OCI-LY1 (cell line): ENCODE data around the gene DFFA.

Experiments
- H2AFZ ChIP-seq: fragments of 200-600 bp; sonication (generic), shearing (Covaris generic); 2 replicates; pipeline ENCODE4 v1.6.0; 2014; ENCODE audit warnings: antibody characterized with exemption, mild to moderate bottlenecking, low read length
- H3F3A ChIP-seq: fragments of 200-600 bp; sonication (generic), shearing (Covaris generic); 2 replicates; pipeline ENCODE4 v1.6.0; 2014; ENCODE audit warnings: mild to moderate bottlenecking, antibody characterized with exemption, low read length, moderate library complexity; ENCODE audit not compliant: insufficient read depth
- H3K27ac ChIP-seq: fragments of 200-600 bp; sonication (generic); 2 replicates; pipeline ENCODE4 v1.5.1; 2014; ENCODE audit warnings: low read length, mixed run types, mild to moderate bottlenecking, low read depth; ENCODE audit not compliant: poor library complexity, severe bottlenecking
- H3K27me3 ChIP-seq: fragments of 200-600 bp; sonication (generic); 2 replicates; pipeline ENCODE4 v1.6.0; 2014; ENCODE audit warnings: antibody characterized with exemption, mild to moderate bottlenecking, low read length, moderate library complexity; ENCODE audit not compliant: insufficient read depth
- H3K36me3 ChIP-seq: fragments of 200-600 bp; sonication (generic); 2 replicates; pipeline ENCODE4 v1.6.1; 2014; ENCODE audit warnings: mild to moderate bottlenecking, antibody characterized with exemption, low read length, moderate library complexity, mixed read lengths; ENCODE audit not compliant: insufficient read depth
- H3K4me1 ChIP-seq: fragments of 200-600 bp; sonication (generic); 2 replicates; pipeline ENCODE4 v1.5.1; 2014; ENCODE audit warnings: mild to moderate bottlenecking, low read length, moderate library complexity; ENCODE audit not compliant: insufficient read depth, severe bottlenecking
- H3K4me2 ChIP-seq: fragments of 200-600 bp; sonication (generic), shearing (Covaris generic); 2 replicates; pipeline ENCODE4 v1.6.1; 2014; ENCODE audit warnings: low read length
- H3K4me3 ChIP-seq: fragments of 200-600 bp; sonication (generic); 2 replicates; pipeline ENCODE4 v1.5.1; 2014; ENCODE audit warnings: low read length, low read depth, mild to moderate bottlenecking, mixed read lengths; ENCODE audit not compliant: poor library complexity, severe bottlenecking
- H3K79me2 ChIP-seq: fragments of 200-600 bp; shearing (Covaris generic); 2 replicates; pipeline ENCODE4 v1.6.1; 2016; ENCODE audit warnings: mixed run types, low read length, mixed read lengths; ENCODE audit not compliant: insufficient read depth
- H3K9ac ChIP-seq: fragments of 200-600 bp; sonication (generic), shearing (Covaris generic); 2 replicates; pipeline ENCODE4 v1.6.1; 2014; ENCODE audit warnings: mild to moderate bottlenecking, low read length, mixed read lengths
- H3K9me2 ChIP-seq: fragments of 200-600 bp; sonication (generic), shearing (Covaris generic); 2 replicates; pipeline ENCODE4 v1.6.1; 2014; ENCODE audit warnings: low read depth, mild to moderate bottlenecking, low read length, mixed read lengths
- H3K9me3 ChIP-seq: fragments of 200-600 bp; shearing (Covaris generic); 2 replicates; pipeline ENCODE4 v1.6.1; 2014; ENCODE audit warnings: low read length, mixed read lengths
- H4K20me1 ChIP-seq: fragments of 200-600 bp; sonication (generic), shearing (Covaris generic); 2 replicates; pipeline ENCODE4 v1.6.0; 2016; ENCODE audit warnings: mild to moderate bottlenecking, low read length; ENCODE audit not compliant: insufficient read depth
- EZH2 ChIP-seq: fragments of 200-600 bp; sonication (generic), shearing (Covaris generic); IDR thresholded peaks from 2 replicates; pipeline ENCODE4 v1.8.0; 2017; ENCODE audit warnings: borderline replicate concordance, mixed run types, mild to moderate bottlenecking, antibody characterized with exemption, low read length, moderate library complexity, mixed read lengths
- TF ChIP-seq, protein P1 (sequence below): fragments of 200-600 bp; sonication (generic), shearing (Covaris generic); IDR thresholded peaks from 2 replicates; pipeline ENCODE4 v1.5.1; 2017; ENCODE audit warnings: mild to moderate bottlenecking, antibody characterized with exemption, low read length, moderate library complexity, mixed read lengths

DFFA gene

DNA sequence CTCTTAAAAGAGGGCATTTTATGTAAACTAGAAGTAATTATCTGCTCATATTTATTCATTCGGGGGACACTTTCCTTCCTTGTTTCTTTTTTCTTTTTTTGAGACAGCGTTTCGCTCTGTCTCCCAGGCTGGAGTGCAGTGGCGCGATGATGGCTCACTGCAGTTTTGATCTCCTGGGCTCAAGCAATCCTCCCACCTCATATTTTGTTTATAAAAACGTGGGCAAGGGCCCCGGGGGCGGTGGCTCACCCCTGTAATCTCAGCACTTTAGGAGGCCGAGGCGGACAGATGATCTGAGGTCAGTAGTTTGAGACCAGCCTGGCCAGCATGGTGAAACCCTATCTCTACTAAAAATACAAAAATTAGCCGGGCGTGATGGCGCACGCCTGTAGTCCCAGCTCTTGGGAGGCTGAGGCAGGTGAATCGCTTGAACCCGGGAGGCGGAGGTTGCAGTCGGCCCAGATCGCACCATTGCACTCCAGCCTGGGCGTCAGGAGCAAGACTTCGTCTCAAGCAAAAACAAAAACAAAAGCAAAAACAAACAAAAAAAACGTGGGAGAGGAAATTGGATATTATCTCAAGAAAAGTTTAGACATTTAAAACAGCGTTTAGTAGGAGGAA lies 926 bp upstream of the DFFA start:
- Histone ChIP-seq H3K27ac (peak overlapping the region; percentile 92), H3K9me3 (no peaks in the 10 kb centered on the region), H3K36me3 (peaks cover 11% of the 10 kb centered on the region), H3K9ac (peak overlapping the region; percentile 70), H3K4me1 (peaks cover 43% of the 10 kb centered on the region), H3K9me2 (no peaks in the 10 kb centered on the region), H3K79me2 (peaks cover 8% of the 10 kb centered on the region; the same call in 1 of the 2 replicates), H3K27me3 (no peaks in the 10 kb centered on the region), H2AFZ (peak overlapping the region; percentile 71), H4K20me1 (no peaks in the 10 kb centered on the region), H3K4me3 (peak overlapping the region; percentile 83), H3F3A (no peaks in the 10 kb centered on the region), H3K4me2 (peak overlapping the region; percentile 80)
- no peak for TF ChIP-seq EZH2
- TF ChIP-seq, protein P1, sequence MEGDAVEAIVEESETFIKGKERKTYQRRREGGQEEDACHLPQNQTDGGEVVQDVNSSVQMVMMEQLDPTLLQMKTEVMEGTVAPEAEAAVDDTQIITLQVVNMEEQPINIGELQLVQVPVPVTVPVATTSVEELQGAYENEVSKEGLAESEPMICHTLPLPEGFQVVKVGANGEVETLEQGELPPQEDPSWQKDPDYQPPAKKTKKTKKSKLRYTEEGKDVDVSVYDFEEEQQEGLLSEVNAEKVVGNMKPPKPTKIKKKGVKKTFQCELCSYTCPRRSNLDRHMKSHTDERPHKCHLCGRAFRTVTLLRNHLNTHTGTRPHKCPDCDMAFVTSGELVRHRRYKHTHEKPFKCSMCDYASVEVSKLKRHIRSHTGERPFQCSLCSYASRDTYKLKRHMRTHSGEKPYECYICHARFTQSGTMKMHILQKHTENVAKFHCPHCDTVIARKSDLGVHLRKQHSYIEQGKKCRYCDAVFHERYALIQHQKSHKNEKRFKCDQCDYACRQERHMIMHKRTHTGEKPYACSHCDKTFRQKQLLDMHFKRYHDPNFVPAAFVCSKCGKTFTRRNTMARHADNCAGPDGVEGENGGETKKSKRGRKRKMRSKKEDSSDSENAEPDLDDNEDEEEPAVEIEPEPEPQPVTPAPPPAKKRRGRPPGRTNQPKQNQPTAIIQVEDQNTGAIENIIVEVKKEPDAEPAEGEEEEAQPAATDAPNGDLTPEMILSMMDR: no peak

DNA sequence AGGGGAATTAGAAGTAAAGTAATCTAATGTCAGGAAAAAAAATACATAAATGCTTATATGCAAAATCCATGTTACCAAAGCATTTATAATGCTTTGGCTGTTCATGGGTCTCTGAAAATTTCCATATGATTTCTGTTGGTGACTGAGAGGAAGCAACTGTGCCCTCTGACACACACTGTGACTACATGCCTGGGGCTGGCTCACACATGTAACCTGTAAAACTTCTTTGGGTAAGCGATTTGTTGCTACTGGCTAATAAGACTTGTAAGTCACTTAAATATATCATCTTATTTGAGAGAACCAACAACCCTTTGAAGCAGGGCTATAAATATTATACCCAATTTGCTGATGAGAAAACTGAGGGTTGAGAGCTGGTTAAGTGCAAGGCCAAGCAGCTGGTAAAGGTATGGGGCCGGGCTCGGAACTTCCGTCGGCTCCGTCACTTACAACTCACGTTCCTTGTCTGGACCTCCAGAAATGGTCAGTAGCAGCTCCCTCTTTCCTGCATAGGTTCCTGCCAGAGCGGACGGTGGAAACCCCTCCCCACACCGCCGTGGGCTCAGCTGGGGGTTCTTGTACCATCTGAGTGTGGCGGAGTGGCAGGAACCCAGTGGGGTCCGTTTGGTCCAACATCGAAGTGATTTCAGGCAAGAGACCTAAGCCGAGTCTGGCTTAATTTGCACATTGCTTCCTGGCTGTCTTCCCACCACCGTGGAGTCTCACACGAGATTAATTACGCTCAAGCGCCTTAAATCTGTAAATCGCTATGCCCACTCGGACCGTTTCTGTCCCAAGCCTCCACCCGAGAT lies 714 bp downstream of the DFFA start:
- Histone ChIP-seq H4K20me1 (no peaks in the 10 kb centered on the region), H3K9ac (peak overlapping the region; percentile 76), H3K4me3 (peak overlapping the region; percentile 83), H3K9me2 (no peaks in the 10 kb centered on the region), H2AFZ (no peak overlapping the region), H3K79me2 (peaks cover 5% of the 10 kb centered on the region; the same call in 1 of the 2 replicates), H3F3A (no peaks in the 10 kb centered on the region), H3K36me3 (peaks cover 25% of the 10 kb centered on the region), H3K4me2 (peak overlapping the region; percentile 80), H3K27me3 (no peaks in the 10 kb centered on the region), H3K4me1 (peaks cover 41% of the 10 kb centered on the region), H3K27ac (peak overlapping the region; percentile 40), H3K9me3 (no peaks in the 10 kb centered on the region)
- TF ChIP-seq, protein P1: no peak
- TF ChIP-seq EZH2: no peak

DNA sequence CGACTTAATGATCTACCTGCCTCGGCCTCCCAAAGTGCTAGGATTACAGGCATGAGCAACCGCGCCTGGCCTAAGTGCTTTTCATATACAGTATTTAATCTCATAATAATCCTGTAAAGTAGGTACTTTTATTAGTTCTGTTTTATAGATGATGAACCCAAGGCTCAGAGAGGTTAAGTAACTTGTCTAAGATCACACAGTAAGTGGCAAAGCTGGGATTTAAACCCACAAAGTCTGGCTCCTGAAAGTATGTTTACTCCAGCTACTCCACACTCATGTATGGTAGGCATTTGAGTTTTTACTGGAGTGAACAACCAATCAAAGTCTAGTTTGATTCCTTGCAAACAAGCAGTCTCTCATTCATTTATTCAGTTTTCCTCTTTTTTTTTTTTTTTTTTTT lies 2.3 kb downstream of the DFFA start:
- H4K20me1 ChIP-seq: no peaks in the 10 kb centered on the region
- no peak overlapping the region for H3K9ac ChIP-seq
- no peak overlapping the region for H3K4me2 ChIP-seq
- no peaks in the 10 kb centered on the region for H3K9me2 ChIP-seq
- peaks cover 30% of the 10 kb centered on the region for H3K4me1 ChIP-seq
- no peaks in the 10 kb centered on the region for H3K9me3 ChIP-seq
- H3K36me3 ChIP-seq: peaks cover 40% of the 10 kb centered on the region
- TF ChIP-seq EZH2: no peak
- TF ChIP-seq, protein P1: no peak
- H3K4me3 ChIP-seq: no peak overlapping the region
- H3K79me2 ChIP-seq: no peaks in the 10 kb centered on the region
- no peak overlapping the region for H3K27ac ChIP-seq
- H3K27me3 ChIP-seq: no peaks in the 10 kb centered on the region
- H3F3A ChIP-seq: no peaks in the 10 kb centered on the region
- H2AFZ ChIP-seq: no peak overlapping the region
